CD4-positive, alpha-beta T cell treated with Interferon alpha-2 for 1 hour (primary cell): ENCODE data around the gene MRPL21.

Experiments
- DNase-seq, 2 donors: peaks; one replicate each; pipeline ENCODE4 v3.0.0-alpha.2; 2020 to 2022

Gene MRPL21

DNA sequence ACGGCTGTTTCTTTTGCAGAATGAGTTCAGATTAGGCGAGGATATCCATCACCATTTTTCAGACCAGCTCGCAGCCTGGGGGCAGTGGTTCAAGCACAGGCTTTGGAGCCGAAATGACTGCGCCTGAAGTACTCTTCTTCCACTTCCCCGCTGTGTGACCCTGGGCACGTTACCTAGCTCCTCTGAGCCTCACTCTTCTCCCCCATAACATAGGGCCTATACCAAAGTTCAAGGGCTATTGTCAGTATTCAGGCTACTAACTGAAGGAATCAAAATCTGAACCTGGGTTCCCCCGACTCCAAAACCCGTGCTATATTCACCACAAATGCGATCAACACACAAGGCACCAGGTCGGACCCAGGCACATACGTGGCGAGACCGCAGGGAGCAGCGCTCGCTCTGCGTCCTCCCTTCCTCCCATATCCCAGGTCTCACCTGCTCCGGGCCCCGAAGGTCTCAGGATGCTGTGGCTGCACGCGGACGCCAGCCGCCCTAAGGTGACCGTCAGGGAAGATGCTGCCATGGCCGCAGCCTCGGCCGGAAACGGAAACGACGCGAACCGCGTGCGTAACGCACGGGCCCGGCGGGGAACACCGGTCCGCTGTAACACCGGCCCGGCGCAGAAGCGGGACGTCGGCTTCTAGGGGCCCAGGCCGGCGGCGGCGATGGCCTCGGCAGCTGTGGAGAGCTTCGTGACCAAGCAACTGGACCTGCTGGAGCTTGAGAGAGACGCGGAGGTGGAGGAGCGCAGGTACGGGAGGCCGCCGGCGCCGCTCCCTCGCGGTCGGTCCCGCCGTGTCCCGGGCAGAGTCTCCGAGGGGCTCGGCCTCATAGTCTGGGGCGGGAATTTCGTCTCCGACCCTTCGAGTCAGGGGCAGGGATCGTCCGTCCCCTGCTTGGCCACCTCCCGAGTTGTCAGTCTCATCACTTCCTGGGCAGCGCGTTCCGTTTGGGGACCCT is at the start of gene MRPL21, which contains the start of gene IGHMBP2:
Gene MRPL21, minus strand, starts transcription at position 545 of the 960 bp plus-strand sequence. Its CDS starts 22 bp downstream, at position 523.
Gene IGHMBP2, plus strand, starts transcription at position 604 of the 960 bp plus-strand sequence. Its CDS starts 62 bp downstream, at position 666.
- peak; percentile 80 to 86 for DNase-seq

DNA sequence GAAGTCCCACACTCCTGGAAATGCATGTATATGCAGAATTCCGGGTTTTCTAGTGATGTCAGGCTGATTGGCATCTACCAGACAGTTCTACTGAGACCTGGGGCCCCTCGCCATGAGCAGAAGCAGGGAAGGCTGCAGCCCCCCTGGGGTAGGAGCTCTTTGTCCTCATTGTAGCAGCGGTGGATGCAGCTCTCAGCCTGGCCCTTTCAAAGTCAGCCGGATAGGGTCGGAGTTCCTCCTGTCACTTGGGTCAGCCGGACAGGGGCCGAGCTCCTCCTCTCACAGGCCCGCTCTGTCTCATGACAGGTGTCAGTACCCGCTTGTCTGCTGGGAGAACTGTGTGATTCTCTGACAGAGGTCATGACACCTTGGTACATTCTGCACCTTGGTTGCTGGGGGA is 47.1 kb upstream of the MRPL21 start:
- no peak for DNase-seq

DNA sequence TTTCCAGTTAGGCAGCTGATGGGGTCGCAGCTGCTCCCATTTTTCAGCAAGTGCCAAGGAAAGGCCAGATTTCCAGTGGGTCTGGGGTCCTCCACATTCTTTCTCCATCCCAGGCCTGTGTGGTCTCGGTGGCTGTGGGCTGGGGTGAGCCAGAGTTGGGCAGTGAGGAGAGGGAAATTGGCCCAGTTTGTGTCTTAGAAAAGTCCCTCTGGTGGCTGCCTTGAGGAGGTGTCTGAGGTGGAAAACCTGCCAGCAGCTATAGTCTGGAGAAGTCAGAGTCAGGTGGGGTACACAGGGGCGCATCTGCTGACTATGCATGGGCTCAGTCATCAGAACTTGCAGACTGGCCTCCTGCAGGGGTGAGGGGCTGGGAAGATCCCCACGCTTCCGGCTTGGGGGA is 46.6 kb upstream of the MRPL21 start:
- no peak for DNase-seq

DNA sequence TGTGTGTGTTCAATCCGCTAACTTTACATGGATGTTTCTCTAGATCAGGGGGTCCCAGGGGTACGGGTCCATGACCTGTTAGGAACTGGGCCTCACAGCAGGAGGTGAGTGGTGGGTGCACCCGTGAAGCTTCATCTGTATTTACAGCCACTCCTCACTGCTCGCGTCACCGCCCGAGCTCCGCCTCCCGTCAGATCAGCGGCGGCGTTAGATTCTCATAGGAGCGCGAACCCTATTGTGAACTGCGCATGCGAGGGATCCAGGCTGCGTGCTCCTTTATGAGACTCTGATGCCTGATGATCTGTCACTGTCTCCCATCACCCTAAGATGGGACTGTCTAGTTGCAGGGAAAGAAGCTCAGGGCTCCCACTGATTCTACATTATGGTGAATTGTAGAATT is 45.3 kb upstream of the MRPL21 start:
- no peak for DNase-seq

DNA sequence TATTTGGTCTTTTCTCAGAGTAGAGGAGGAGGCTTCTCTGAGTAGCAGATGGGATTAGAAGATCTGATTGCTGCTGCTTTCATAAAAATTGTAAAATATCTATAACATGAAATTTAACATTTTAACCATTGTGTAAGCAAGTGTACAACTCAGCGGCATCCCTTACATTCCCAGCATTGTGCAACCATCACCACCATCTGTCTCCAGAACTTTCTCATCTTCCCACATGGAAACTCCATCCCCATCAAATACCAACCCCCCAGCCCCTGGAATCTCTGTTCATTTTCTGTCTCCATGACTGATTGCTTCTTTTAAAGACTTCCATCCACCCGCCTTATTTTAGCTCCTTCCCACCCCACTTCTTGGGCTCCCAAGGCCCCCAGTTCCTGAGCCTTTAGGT is 44.9 kb upstream of the MRPL21 start:
- no peak for DNase-seq

DNA sequence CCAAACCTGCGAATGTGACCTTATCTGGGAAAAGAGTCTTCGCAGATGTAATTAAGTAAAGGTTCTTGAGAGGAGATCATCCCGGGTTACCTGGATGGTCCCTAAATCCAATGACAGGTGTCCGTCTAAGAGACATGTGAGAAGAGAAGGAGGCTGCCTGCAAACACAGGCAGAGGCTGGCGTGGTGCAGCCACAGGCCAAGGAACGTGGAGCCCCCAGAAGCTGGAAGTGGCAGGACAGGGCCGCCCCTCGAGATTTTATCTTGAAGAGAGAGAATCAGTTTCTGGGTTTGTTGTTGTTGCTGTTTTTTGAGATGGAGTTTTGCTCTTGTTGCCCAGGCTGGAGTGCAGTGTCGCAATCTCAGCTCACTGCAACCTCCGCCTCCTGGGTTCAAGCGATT is 43.5 kb upstream of the MRPL21 start:
- DNase-seq, result no peak

DNA sequence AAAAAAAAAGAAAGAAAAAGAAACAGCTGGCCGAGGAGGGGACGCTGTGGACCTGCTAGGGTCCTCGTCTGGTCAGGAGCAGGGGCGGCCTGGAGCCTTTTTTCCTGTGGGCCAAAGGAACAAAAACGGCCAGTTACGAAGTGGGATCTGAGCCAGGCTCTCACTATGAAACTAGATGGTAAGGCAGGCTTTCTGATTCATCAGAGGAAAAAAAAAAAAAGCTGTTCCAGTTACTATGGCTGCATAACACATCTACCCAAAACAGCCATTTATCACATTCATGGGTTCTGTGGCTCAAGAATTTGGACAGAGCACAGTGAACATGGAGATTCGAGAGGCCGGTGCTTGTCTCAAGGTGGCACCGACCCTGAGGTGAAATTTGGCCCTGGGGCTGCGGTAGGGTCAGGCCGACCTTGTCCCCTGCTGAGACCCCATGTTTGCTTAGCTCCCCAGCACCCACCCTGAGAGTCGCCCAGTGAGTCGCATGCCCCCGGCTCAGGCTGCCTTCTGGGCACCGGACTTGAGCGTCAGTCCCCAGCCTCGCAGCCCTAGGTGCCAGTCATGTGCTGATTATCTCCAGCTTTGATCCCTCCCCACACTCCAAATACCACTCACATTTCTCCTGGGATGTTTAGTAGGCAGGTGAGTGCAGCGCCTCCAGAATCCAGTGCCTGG is 42.9 kb upstream of the MRPL21 start:
- DNase-seq, result no peak

DNA sequence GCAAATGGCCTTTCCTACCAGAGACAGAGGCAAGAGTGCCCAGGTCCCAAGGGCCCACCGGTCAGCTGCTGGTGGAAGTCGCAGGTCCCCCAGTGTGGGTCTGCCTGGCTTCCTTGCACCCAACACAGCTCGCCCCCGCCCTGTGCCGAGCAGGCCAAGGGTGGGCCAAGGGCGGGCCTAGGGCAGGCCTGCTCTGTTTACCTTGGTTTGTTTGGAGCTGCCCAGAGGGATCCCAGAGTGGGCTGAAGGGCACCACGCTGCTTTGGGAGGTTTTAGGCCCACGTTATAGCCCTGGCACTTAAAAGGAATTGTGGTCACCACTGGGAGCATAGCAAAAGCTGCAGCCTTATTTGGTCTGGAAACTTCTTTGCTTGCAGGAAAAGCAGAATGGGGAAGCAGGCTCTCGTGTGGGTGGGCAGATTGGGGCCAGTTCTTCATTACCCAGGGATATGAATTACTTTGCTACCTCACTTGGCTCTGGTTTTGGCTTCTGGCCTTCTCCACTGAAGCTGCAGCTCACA is 39.2 kb upstream of the MRPL21 start:
- DNase-seq, result no peak

DNA sequence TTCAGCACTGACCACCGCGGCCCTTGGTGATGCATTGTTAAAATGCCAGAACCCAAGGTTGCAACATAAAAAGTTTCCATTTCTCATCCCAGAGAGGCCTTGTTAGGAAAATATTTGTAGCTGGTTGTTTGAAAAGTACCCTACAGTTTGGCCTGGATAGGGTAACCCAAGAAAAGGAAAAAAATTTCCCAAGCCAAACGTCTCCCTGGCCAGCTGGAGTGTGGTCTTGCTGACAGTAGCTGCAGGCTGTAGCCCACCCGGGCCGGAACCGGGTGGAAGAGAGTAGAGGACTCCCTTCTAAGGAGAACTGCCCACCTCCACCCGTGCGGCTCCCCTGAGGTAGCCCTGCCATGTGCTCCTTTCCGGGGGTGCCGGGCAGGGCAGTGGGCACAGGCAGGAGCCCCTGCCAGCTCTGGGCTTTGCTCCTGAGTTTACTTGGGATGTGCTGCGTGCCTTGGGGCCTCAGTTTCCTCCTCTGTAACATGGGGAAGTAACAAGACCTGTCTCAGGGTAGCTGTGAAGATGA is 38.5 kb upstream of the MRPL21 start:
- no peak for DNase-seq

DNA sequence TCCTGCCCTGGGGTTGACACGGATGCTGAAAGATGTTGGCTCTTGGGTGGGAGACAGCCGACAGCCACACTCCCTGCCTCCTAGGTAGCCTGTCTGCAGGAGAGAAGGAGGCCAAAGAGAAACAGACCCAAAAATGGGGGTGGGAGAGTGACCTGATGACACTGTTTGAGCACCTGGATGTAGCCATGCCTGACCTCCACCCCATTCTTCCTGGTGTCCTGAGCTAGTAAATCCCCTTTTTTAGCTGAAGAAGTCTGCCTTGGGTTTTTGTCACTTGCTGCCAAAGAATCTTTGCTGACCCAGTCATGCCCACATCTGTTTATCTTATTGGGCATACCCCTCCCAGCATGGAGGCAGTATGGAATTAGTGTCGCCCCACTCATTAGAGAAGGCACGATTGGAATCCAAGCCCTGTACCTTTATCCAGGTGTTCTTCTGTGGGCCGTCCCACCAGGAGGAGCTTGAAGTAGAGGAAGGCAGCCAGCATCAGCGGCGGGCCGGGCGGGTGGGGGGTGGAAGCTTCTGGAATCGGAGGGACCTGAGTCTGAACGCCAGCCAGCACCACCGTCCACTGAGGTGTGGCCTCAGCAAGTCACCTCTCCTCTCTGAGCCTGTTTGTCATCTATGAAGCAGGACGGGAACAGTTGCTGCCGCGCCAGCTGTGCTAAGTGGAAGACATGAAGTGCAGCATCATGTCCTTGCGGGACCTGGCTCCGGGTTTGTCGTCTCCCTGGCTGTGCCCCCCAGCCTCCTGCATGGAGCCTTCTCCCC is 37.9 kb upstream of the MRPL21 start:
- DNase-seq, result no peak

DNA sequence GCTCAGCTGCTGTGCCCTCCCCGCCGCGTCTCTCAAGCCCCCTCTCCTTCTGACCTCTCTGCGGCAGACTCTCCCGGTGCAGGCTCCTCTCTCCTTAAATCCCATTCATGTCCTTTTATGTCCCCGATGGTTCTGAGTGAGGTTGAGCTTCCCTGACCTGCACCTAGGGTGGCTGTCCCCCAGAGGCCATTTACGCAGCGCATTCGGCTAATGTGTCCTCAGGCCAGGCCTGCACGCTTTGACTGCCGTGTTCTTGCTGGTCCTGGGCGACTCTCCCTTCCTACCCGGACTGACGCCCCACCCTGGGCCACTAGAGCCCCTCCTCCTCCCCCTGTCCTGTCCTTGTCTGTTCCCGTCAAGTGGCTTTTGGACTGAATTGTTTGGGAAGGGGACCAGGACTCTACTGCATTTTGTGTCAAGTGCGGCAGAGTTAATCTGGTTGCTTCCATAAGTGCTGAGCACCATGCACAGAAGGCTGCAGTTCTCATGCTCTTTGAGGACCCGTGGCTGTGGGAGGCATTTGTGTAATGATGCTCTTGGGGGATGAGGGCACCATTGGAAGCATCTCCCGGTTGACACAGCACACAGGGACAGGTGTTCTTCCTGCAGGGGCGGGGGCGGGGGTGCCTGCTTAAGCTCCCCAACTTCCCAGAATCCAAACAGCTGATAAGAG is 37.2 kb upstream of the MRPL21 start:
- no peak for DNase-seq

DNA sequence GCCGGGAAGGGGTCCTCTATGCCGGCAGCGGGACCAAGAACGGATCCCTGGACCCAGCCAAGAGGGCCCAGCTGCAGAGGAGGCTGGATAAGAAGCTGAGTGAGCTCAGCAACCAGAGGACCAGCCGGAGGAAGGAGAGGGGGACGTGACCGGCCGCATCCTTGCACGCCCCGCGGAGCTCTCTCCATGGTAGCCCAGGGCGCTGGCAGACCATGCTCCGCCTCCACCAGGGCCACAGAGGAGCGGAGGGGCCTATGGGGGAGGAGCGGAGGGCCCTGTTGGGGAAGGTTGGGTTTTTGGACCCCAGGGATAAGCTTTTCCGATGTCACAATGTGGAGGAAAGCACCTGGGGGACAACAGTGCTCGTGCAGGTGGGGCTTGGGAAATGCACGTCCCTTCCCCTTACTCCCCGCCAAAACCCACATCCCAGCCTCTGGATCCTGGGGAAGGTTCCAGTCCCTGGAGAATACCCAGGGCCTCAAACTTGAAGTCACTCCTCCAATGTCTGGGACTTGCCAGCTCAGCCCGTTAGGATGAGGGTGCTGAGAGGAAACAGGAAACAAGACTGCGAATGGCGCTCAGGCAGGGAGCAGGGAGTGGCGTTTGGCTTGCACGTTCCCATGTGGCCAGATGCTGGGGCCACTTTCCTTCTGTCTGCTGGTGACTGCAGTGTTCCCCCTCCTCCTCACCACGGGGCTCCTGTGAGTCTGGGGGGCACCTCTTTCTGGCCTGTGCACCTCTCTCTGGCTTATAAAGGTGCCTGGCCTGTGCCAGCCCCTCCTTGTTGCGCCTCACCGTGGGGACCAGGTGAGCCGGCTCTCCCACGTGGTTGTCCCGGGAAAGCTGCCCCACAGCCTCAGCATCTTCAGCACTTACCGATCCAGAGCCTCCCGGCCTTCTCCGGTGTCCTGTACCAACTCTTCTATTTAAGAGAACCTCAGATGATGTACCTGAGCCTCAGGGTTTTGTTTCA is 36.2 kb upstream of the MRPL21 start:
- DNase-seq, result no peak

DNA sequence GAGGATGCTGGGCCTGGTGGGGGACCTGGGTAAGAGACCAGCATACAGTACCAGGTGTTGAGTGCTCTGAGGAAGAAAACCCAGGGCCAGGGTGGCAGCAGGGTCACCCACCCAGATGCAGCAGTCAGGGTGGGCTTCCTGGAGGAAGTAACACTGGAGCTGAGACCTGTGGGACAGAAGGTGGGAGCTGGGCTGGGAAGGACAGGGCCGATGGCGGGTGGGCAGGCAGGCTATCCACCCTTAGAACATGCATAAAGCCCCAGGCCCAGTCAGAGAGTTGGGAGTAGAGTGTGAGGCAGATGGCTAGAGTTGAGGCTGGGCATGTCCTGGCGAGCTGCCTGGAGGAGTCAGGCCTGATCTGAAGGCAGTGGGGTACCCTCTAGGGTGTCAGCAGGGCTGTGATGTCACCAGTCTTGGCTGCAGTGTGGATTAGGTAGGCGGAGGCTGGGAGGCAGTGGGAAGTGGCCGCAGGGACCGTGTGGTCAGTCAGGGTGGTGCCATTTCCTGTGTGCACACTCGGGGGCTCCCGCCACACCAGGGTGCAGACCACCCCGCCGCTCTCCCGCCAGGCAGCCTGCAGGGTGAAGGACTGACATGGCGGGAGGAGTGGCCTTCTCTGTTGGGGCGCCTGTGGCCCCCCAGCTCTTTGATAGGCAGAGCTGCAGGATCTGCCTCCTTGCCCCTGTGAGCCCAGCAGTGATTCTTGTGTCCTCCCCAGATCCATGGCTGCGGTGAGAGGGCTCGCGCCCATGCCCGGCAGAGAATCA is 35.4 kb upstream of the MRPL21 start:
- DNase-seq, result no peak

DNA sequence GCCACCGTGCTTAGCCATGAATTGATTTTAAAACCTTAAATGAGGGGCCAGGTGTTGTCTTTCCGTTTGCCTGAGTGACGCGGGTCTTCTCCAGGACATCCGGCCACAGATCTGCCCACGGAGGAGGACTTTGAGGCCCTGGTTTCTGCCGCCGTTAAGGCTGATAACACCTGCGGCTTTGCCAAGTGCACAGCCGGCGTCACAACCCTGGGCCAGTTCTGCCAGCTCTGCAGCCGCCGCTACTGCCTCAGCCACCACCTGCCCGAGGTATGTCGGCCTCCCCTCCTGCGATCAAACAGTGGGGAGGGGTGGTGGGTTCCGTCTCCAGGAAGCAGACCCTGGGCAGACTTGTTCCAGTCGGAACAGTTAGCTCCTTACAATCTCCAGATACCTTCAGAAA is 34.5 kb upstream of the MRPL21 start:
- no peak for DNase-seq

DNA sequence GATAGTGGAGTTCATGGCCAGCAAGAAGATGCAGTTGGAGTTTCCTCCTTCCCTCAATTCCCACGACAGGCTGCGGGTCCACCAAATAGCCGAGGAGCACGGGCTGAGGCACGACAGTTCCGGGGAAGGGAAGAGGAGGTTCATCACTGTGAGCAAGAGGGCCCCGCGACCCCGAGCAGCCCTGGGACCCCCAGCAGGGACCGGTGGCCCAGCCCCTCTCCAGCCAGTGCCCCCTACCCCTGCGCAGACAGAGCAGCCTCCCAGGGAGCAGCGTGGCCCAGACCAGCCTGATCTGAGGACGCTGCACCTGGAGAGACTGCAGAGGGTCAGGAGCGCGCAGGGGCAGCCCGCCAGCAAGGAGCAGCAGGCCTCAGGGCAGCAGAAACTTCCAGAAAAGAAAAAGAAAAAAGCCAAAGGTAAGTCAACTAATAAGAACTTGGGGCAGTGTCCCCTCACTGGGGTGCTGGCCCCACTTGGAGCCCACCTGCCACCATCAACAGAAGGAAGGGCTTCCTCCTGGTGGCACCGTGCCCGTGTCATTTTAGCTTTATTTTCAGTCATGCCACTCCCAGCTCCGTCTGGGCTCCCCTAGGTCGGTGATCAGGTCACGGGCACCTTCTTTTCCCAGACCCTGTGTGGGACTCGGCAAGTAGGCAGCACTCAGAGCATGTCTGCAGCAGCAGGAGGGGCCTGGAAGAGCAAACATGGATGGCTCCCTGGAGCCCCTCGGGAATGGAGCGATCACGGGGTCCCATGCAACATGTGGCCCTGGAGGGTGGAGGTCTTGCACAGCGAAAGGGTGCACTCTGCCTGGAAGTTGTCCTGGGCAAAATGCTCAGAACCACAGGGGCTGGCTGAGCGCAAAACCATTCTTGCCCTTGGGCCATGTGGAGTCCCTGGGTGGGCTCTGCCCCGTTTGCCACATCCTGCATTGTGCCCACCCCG is 33.3 kb upstream of the MRPL21 start:
- no peak for DNase-seq

DNA sequence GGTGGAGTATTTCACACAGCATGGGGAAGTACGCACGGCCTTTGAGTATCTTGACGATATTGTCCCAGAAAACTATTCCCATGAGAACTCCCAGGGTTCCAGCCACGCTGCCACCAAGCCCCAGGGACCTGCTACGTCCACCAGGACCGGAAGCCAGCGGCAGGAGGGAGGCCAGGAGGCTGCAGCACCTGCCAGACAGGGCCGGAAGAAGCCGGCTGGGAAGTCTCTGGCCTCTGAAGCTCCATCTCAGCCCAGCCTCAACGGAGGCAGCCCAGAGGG is 32.7 kb upstream of the MRPL21 start:
- DNase-seq, result no peak

DNA sequence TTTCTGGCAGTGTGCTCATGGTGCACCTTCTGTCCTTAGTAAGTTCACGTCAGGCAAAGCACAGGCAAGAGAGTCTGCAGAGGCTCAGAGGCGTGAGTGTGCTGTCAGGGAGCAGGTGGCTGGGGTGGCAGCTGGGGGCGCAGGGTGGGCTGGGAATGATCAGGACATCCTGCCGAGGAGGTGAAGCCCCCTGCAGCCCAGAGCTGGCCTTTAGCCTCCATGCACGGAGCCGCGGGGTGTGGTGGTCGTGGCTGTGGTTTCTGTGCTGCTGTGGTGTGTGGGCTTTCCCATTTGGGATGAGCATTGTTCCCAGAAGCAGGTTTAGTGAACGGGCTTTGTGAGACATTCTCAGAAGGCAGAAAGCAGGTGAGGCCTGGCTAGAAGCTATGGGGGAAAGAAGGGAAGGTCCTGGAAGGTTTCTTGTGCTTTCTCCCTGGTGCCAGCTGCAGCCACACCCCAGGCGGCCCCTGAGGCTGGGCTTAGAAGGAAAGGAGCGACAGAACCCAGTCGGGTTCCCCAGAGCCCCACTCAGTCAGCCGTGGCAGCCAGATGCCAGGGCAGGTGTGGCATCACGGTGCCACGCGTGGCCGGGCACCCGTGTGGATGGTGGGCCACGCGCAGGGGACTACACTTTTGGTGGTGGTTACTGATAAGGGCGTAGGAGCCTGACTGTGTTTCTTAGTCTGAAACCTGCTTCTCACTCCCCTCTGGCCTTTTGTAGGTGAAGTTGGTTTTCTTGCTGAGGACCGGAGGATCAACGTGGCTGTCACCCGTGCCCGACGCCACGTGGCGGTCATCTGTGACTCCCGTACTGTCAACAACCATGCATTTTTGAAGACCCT is 32.1 kb upstream of the MRPL21 start:
- no peak for DNase-seq

DNA sequence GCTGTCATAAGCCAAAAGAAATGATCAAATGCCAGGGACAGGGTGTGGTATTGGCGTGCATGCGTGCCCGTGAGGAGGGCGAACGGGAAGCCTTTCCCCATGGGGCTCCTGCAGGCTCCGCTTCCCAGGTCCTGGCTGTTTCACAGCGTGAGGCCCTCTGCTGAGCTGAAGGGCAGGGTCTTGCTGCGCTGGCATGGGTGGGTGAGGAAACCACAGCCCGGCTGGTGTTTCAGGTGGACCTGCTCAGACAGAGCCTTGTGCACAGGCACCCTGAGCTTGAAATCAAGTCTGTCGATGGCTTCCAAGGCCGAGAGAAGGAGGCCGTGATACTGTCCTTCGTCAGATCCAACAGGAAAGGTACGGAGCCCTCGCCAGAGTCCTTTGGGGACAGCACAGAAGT is 31.4 kb upstream of the MRPL21 start:
- DNase-seq, result no peak
